ENCODE measurements around the gene SLC26A8.

- TF ChIP-seq CTCF (IDR thresholded peaks at IDR 0.05) (no peak), POLR2A (IDR thresholded peaks at IDR 0.05) (no peak)
These were observed 55.6 kb downstream of the SLC26A8 start for GRCh38 chr6:35968821-35969220.
